ENCODE results near the gene SYT5. TPM values are rescaled to one million over a fixed set of nuclear protein-coding genes. Genes with fewer than 3 reads are reported as not detected.
A peak's percentile ranks its signal among the peaks of the same experiment; 100 is the strongest.

The SYT5 gene
- total and polyA plus RNA-seq, 9 of the 15 experiments (the other 6 are each of a cell fraction or from before 2014, with no cell fraction given), result 1.3 to 20.9 (median 8.8) TPM

- DNase-seq (ENCODE audit: extremely low read depth in 1 of 4, low spot score in 3 of 4), result peak; percentile 77 to 99 (median 85)
- peaks cover 8% of the 10 kb centered on the region; the same call in 1 of the 3 replicates for H3K36me3 ChIP-seq (ENCODE audit: control insufficient read depth, insufficient read depth, low read length)
- peak overlapping the region; percentile 67 to 90; a peak in 3 of 4 replicates for H3K9ac ChIP-seq (ENCODE audit: insufficient read depth in 1 of 2, low read depth in 2 of 2, low read length in 2 of 2)
- H3K27me3 ChIP-seq (ENCODE audit: control insufficient read depth in 2 of 2, insufficient read depth in 2 of 2, low read length in 2 of 2), result no peaks in the 10 kb centered on the region
- peak overlapping the region; percentile 66 for H3K27ac ChIP-seq (ENCODE audit: extremely low read depth, low read depth, low read length)
- peaks cover 34 to 64% of the 10 kb centered on the region in 2 experiments for H3K4me1 ChIP-seq (replicated peaks in 1 of 2; ENCODE audit: control insufficient read depth in 2 of 2, insufficient read depth in 2 of 2, low read length in 2 of 2)
- peaks cover 14% of the 10 kb centered on the region for H3K79me2 ChIP-seq (ENCODE audit: control insufficient read depth, insufficient read depth, low read length)
- intact Hi-C loops (cut with micrococcal nuclease), result loop anchor here (1.0 to 10.0 kb wide), 3 partner anchors 13 to 346 kb away; no protein-coding TSS in a partner anchor
- H3K9me1 ChIP-seq (ENCODE audit: control insufficient read depth, insufficient read depth, low read length), result no peaks in the 10 kb centered on the region
- H4K20me1 ChIP-seq (replicated peaks; ENCODE audit: control insufficient read depth, insufficient read depth, low read length), result no peaks in the 10 kb centered on the region
- peak overlapping the region; percentile 42 for H3K4me3 ChIP-seq
- ATAC-seq, result peak; percentile 84
- peak overlapping the region; percentile 79 for H3K4me2 ChIP-seq (ENCODE audit: insufficient read depth, low read length)
- ChIA-PET POLR2A (interaction anchor here (0.6 to 2.9 kb wide), 9 partner anchors 12 to 228 kb away, joined by 3 to 13 read pairs (median 3); no protein-coding TSS in a partner anchor), CTCF (ENCODE audit: low intra/inter-chr PET ratio) (interaction anchor here (0.8 kb wide), 1 partner anchor 144 kb away, joined by 3 read pairs; no protein-coding TSS in a partner anchor)
- TSS peak; percentile 93 for BruUV-seq (replicated peaks)
- FAIRE-seq, result peak; percentile 100
- in situ Hi-C loops (cut with MboI), result loop anchor here (25.0 kb wide), 1 partner anchor 978 kb away; the partner anchor contains the start of gene ZNF444
- peak overlapping the region; percentile 18; the same call in 1 of the 2 replicates for H2AFZ ChIP-seq (ENCODE audit: low read depth, low read length)
- 2% methylated on average over 18 of the region's 18 CpGs for WGBS (ENCODE audit: insufficient coverage, low coverage, missing lambda C conversion rate)
- no peaks in the 10 kb centered on the region for H3K9me3 ChIP-seq (replicated peaks; ENCODE audit: control insufficient read depth, insufficient read depth, low read depth, low read length)
- TF ChIP-seq ZNF124 (CRISPR knock-in tag; IDR thresholded peaks at IDR 0.05) (no peak), CREM (IDR thresholded peaks at IDR 0.05; ENCODE audit: low read depth) (peak; percentile 51), FOS (IDR thresholded peaks at IDR 0.05; ENCODE audit: extremely low read depth, insufficient read length) (peak; percentile 26), DIDO1 (tag; IDR thresholded peaks at IDR 0.05; ENCODE audit: low read depth) (no peak), KDM5B (IDR thresholded peaks at IDR 0.05; ENCODE audit: insufficient replicate concordance, low read depth, low read length) (peak; percentile 72), KDM1A (IDR thresholded peaks at IDR 0.05) (peak; percentile 83 to 87), ZNF740 (CRISPR knock-in tag; IDR thresholded peaks at IDR 0.05) (no peak), ZNF740 (tag; IDR thresholded peaks at IDR 0.05) (no peak), ZNF140 (CRISPR knock-in tag; IDR thresholded peaks at IDR 0.05) (no peak), MTA2 (IDR thresholded peaks at IDR 0.05; ENCODE audit: low read depth) (peak; percentile 48), NFRKB (IDR thresholded peaks at IDR 0.05; ENCODE audit: low read depth) (no peak), BRD4 (IDR thresholded peaks at IDR 0.05) (no peak), HIVEP1 (CRISPR knock-in tag; IDR thresholded peaks at IDR 0.05) (no peak), L3MBTL2 (IDR thresholded peaks at IDR 0.05) (peak; percentile 62)
- TF ChIP-seq, protein P1, sequence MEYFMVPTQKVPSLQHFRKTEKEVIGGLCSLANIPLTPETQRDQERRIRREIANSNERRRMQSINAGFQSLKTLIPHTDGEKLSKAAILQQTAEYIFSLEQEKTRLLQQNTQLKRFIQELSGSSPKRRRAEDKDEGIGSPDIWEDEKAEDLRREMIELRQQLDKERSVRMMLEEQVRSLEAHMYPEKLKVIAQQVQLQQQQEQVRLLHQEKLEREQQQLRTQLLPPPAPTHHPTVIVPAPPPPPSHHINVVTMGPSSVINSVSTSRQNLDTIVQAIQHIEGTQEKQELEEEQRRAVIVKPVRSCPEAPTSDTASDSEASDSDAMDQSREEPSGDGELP (CRISPR knock-in tag; IDR thresholded peaks at IDR 0.05; ENCODE audit: borderline replicate concordance), result peak; percentile 96
- TF ChIP-seq, protein P2, sequence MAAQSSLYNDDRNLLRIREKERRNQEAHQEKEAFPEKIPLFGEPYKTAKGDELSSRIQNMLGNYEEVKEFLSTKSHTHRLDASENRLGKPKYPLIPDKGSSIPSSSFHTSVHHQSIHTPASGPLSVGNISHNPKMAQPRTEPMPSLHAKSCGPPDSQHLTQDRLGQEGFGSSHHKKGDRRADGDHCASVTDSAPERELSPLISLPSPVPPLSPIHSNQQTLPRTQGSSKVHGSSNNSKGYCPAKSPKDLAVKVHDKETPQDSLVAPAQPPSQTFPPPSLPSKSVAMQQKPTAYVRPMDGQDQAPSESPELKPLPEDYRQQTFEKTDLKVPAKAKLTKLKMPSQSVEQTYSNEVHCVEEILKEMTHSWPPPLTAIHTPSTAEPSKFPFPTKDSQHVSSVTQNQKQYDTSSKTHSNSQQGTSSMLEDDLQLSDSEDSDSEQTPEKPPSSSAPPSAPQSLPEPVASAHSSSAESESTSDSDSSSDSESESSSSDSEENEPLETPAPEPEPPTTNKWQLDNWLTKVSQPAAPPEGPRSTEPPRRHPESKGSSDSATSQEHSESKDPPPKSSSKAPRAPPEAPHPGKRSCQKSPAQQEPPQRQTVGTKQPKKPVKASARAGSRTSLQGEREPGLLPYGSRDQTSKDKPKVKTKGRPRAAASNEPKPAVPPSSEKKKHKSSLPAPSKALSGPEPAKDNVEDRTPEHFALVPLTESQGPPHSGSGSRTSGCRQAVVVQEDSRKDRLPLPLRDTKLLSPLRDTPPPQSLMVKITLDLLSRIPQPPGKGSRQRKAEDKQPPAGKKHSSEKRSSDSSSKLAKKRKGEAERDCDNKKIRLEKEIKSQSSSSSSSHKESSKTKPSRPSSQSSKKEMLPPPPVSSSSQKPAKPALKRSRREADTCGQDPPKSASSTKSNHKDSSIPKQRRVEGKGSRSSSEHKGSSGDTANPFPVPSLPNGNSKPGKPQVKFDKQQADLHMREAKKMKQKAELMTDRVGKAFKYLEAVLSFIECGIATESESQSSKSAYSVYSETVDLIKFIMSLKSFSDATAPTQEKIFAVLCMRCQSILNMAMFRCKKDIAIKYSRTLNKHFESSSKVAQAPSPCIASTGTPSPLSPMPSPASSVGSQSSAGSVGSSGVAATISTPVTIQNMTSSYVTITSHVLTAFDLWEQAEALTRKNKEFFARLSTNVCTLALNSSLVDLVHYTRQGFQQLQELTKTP (IDR thresholded peaks at IDR 0.05; ENCODE audit: low read depth in 1 of 2, partially characterized antibody in 2 of 2), result no peak
Observed at GRCh38 chr19:55158848-55159749, 21.0 kb downstream of the SYT5 start.
